H9 (cell line): ENCODE measurements around the gene CHL1. TPM values are rescaled to one million over a fixed set of nuclear protein-coding genes. Genes with fewer than 3 reads are reported as not detected.

Experiments
- DNase-seq: peaks from one replicate; pipeline ENCODE4 v3.0.0-alpha.2; 2017
- H2AFZ ChIP-seq: one replicate; pipeline ENCODE4 v1.6.1; 2013; ENCODE audit warnings: mild to moderate bottlenecking, low read length, control low read depth, moderate library complexity
- H2AK5ac ChIP-seq: 2 replicates; pipeline ENCODE4 v1.6.1; 2013; ENCODE audit warnings: low read length, control low read depth, mixed read lengths; ENCODE audit not compliant: insufficient read length
- H2BK120ac ChIP-seq: one replicate; pipeline ENCODE4 v1.6.1; 2013; ENCODE audit warnings: low read depth, mild to moderate bottlenecking, low read length, control low read depth, inconsistent platforms; ENCODE audit not compliant: poor library complexity, severe bottlenecking
- H2BK12ac ChIP-seq: 2 replicates; pipeline ENCODE4 v1.6.1; 2013; ENCODE audit warnings: low read length, control low read depth, mixed read lengths, low read depth; ENCODE audit not compliant: insufficient read length
- H2BK15ac ChIP-seq: 2 replicates; pipeline ENCODE4 v1.6.1; 2013; ENCODE audit warnings: low read depth, low read length, control low read depth
- H2BK20ac ChIP-seq: one replicate; pipeline ENCODE4 v1.6.1; 2013; ENCODE audit warnings: low read depth, mild to moderate bottlenecking, low read length, control low read depth, inconsistent platforms; ENCODE audit not compliant: poor library complexity, severe bottlenecking
- H2BK5ac ChIP-seq: 2 replicates; pipeline ENCODE4 v1.6.1; 2013; ENCODE audit warnings: low read length, control low read depth, mixed read lengths; ENCODE audit not compliant: insufficient read length
- H3K14ac ChIP-seq: 2 replicates; pipeline ENCODE4 v1.6.1; 2013; ENCODE audit warnings: low read length, control low read depth; ENCODE audit not compliant: insufficient read depth
- H3K18ac ChIP-seq: 2 replicates; pipeline ENCODE4 v1.6.1; 2013; ENCODE audit warnings: low read depth, mild to moderate bottlenecking, mixed read lengths, low read length, control low read depth; ENCODE audit not compliant: insufficient read length
- H3K23ac ChIP-seq: 2 replicates; pipeline ENCODE4 v1.6.1; 2013; ENCODE audit warnings: low read length, control low read depth, mixed read lengths, low read depth; ENCODE audit not compliant: insufficient read length
- H3K23me2 ChIP-seq: 2 replicates; pipeline ENCODE4 v1.6.1; 2013; ENCODE audit warnings: low read depth, mild to moderate bottlenecking, mixed read lengths, low read length, control low read depth; ENCODE audit not compliant: insufficient read length, poor library complexity, severe bottlenecking
- H3K27ac ChIP-seq: 2 replicates; pipeline ENCODE4 v1.5.1; 2013; ENCODE audit warnings: low read length, control low read depth, mixed read lengths, low read depth; ENCODE audit not compliant: insufficient read length
- H3K27me3 ChIP-seq: 2 replicates; pipeline ENCODE4 v1.6.1; 2013; ENCODE audit warnings: low read length, control low read depth, inconsistent platforms; ENCODE audit not compliant: insufficient read depth
- H3K4ac ChIP-seq: 2 replicates; pipeline ENCODE4 v1.6.1; 2013; ENCODE audit warnings: low read depth, mild to moderate bottlenecking, control low read depth, inconsistent platforms, low read length, moderate library complexity
- H3K4me1 ChIP-seq: 2 replicates; pipeline ENCODE4 v1.6.1; 2013; ENCODE audit warnings: low read length, control low read depth, inconsistent platforms; ENCODE audit not compliant: insufficient read depth
- H3K4me2 ChIP-seq: 2 replicates; pipeline ENCODE4 v1.6.1; 2013; ENCODE audit warnings: low read length, control low read depth, mixed read lengths; ENCODE audit not compliant: insufficient read length, insufficient read depth
- H3K56ac ChIP-seq: 2 replicates; pipeline ENCODE4 v1.6.1; 2013; ENCODE audit warnings: low read depth, mild to moderate bottlenecking, mixed read lengths, low read length, control low read depth; ENCODE audit not compliant: insufficient read length
- H3K79me1 ChIP-seq: 2 replicates; pipeline ENCODE4 v1.6.1; 2013; ENCODE audit warnings: low read depth, mild to moderate bottlenecking, moderate library complexity, low read length, control low read depth, inconsistent platforms; ENCODE audit not compliant: insufficient read depth, poor library complexity, severe bottlenecking
- H3K79me2 ChIP-seq: 2 replicates; pipeline ENCODE4 v1.6.1; 2013; ENCODE audit warnings: low read length, control low read depth, inconsistent platforms; ENCODE audit not compliant: insufficient read depth
- H3K9ac ChIP-seq: 2 replicates; pipeline ENCODE4 v1.6.1; 2013; ENCODE audit warnings: low read length, control low read depth, mixed read lengths; ENCODE audit not compliant: insufficient read length; ENCODE audit errors: extremely low read depth
- H3K9me3 ChIP-seq: one replicate; pipeline ENCODE4 v1.6.1; 2013; ENCODE audit warnings: low read depth, low read length, inconsistent platforms; ENCODE audit not compliant: control insufficient read depth
- H3T11ph ChIP-seq: one replicate; pipeline ENCODE4 v1.6.1; 2013; ENCODE audit warnings: mild to moderate bottlenecking, low read length, control low read depth, inconsistent platforms
- H4K20me1 ChIP-seq: one replicate; pipeline ENCODE4 v1.6.1; 2013; ENCODE audit not compliant: control insufficient read depth, insufficient read length, insufficient read depth
- H4K5ac ChIP-seq: 2 replicates; pipeline ENCODE4 v1.6.1; 2013; ENCODE audit warnings: low read depth, mild to moderate bottlenecking, mixed read lengths, low read length, control low read depth; ENCODE audit not compliant: insufficient read length
- H4K8ac ChIP-seq: replicated peaks from 2 replicates; pipeline ENCODE4 v1.6.1; 2013; ENCODE audit warnings: low read length, control low read depth, mixed read lengths, low read depth; ENCODE audit not compliant: insufficient read length
- H4K91ac ChIP-seq: 2 replicates; pipeline ENCODE4 v1.6.1; 2013; ENCODE audit warnings: low read depth, mild to moderate bottlenecking, moderate library complexity, mixed read lengths, low read length, control low read depth; ENCODE audit not compliant: insufficient read length
- H3K27ac Mint-ChIP-seq, 3 experiments: 2 replicates in 2 of 3; 3 replicates in 1 of 3; pipeline ENCODE4 v1.8.0; 2020 to 2021; ENCODE audit warnings: mixed read lengths in 3 of 3, mild to moderate bottlenecking in 1 of 3, moderate library complexity in 1 of 3
- H3K27me3 Mint-ChIP-seq: 2 replicates; pipeline ENCODE4 v1.8.0; 2021; ENCODE audit warnings: low read depth, mild to moderate bottlenecking, moderate library complexity, mixed read lengths
- H3K36me3 Mint-ChIP-seq, 3 experiments: 2 replicates in 2 of 3; 3 replicates in 1 of 3; pipeline ENCODE4 v1.8.0; 2020 to 2021; ENCODE audit warnings: low read depth in 3 of 3, mixed read lengths in 3 of 3; ENCODE audit not compliant: insufficient read depth in 1 of 3
- H3K4me1 Mint-ChIP-seq, 2 experiments: 2 replicates each; pipeline ENCODE4 v1.8.0; 2020; ENCODE audit warnings: mixed read lengths in 2 of 2
- H3K4me3 Mint-ChIP-seq, 2 experiments: 2 replicates in 1 of 2; 3 replicates in 1 of 2; pipeline ENCODE4 v1.8.0; 2020 to 2021; ENCODE audit warnings: mild to moderate bottlenecking in 2 of 2, mixed read lengths in 2 of 2, moderate library complexity in 1 of 2
- H3K9me3 Mint-ChIP-seq, 2 experiments: 2 replicates in 1 of 2; 3 replicates in 1 of 2; pipeline ENCODE4 v1.8.0; 2020; ENCODE audit warnings: mild to moderate bottlenecking in 2 of 2, mixed read lengths in 2 of 2, moderate library complexity in 1 of 2
- CTCF ChIP-seq: fragments of 200-600 bp; sonication (generic); conservative IDR thresholded peaks from 3 replicates; pipeline ENCODE4 v1.8.0; 2021; ENCODE audit warnings: antibody characterized with exemption, mild to moderate bottlenecking
- WGBS: extraction: QIAGEN DNeasy Blood & Tissue Kit; methylation state at CpG from one replicate; pipeline ENCODE4 v1.1.7; 2013; ENCODE audit warnings: missing lambda C conversion rate, low lambda C conversion rate, mixed read lengths; ENCODE audit not compliant: insufficient read length; ENCODE audit errors: extremely low coverage; 5-methylcytosine and 5-hydroxymethylcytosine counted together
- total RNA-seq: library from RNA; stranded (reverse); gene quantifications from 2 replicates; pipeline ENCODE4 v1.2.1, GENCODE V29; 2021

Gene CHL1
- total RNA-seq, 1 experiment from 2014 or later: not detected

- no peak overlapping the region for H3K56ac ChIP-seq
- no peak for DNase-seq
- Mint-ChIP-seq H3K27me3 (no peaks in the 10 kb centered on the region), H3K9me3 (no peaks in the 10 kb centered on the region; a peak in 1 of 5 replicates), H3K27ac (no peak overlapping the region), H3K4me3 (no peak overlapping the region), H3K36me3 (no peaks in the 10 kb centered on the region), H3K4me1 (peaks cover 13 to 21% of the 10 kb centered on the region in 2 experiments)
- H2BK20ac ChIP-seq: no peak overlapping the region
- no peak overlapping the region for H4K91ac ChIP-seq
- no peaks in the 10 kb centered on the region for H3K27me3 ChIP-seq
- no peak for TF ChIP-seq CTCF
- no peak overlapping the region for H2AFZ ChIP-seq
- no peak overlapping the region for H3K23ac ChIP-seq
- no peaks in the 10 kb centered on the region for H3K23me2 ChIP-seq
- H3K18ac ChIP-seq: no peak overlapping the region
- no peak overlapping the region for H2BK120ac ChIP-seq
- no peak overlapping the region for H3K4ac ChIP-seq
- no peak overlapping the region for H3K4me2 ChIP-seq
- H2BK5ac ChIP-seq: no peak overlapping the region
- H4K5ac ChIP-seq: no peak overlapping the region
- no peaks in the 10 kb centered on the region for H3K79me1 ChIP-seq
- H4K20me1 ChIP-seq: no peaks in the 10 kb centered on the region
- H2BK15ac ChIP-seq: no peak overlapping the region
- H3K9ac ChIP-seq: no peak overlapping the region
- no peaks in the 10 kb centered on the region for H3K79me2 ChIP-seq
- H3K27ac ChIP-seq: no peak overlapping the region
- H2AK5ac ChIP-seq: no peak overlapping the region
- no peak overlapping the region for H3T11ph ChIP-seq
- no peak overlapping the region for H4K8ac ChIP-seq
- no peak overlapping the region for H2BK12ac ChIP-seq
- WGBS: no CpG with 5 or more reads among the region's 3 CpGs
- H3K4me1 ChIP-seq: no peaks in the 10 kb centered on the region; the same call in 1 of the 2 replicates
- H3K14ac ChIP-seq: no peak overlapping the region
- no peaks in the 10 kb centered on the region for H3K9me3 ChIP-seq
Measured at GRCh38 chr3:458124-458523, 261.6 kb downstream of the CHL1 start.
